ENCODE results near the gene CSTPP1.

DNA sequence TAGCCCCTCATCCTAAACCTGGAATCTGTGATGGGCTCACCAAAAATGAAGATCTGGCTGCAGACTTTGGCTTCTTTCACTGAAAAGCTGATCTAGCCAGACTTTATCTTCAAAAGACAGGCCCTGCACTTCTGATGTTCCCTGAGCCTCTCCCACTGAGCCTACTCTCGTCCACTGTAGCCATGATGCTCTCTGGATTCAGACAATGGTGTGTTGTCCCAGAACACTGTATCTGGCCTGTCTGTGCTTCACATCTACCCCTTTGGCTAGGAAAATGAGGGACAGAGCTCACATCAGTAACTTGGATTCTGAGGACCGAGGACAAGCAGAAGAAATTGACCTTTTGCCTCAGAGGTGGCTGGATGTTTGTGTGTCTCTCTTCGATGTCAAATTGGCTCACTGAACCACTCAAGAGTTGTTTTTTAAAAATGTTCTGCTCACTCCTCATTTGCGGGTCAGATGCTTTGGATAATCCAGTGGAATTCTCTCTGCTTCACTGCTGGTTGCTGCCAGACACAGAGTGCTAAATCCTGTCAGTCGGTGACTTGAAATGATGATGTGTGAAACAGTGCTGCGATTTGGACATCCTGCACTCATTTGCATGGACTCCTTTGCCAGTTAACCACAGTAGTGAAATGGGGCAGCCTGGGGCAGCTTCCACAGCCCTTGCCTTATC lies 172.6 kb downstream of the CSTPP1 start:
- TF ChIP-seq, protein P1, sequence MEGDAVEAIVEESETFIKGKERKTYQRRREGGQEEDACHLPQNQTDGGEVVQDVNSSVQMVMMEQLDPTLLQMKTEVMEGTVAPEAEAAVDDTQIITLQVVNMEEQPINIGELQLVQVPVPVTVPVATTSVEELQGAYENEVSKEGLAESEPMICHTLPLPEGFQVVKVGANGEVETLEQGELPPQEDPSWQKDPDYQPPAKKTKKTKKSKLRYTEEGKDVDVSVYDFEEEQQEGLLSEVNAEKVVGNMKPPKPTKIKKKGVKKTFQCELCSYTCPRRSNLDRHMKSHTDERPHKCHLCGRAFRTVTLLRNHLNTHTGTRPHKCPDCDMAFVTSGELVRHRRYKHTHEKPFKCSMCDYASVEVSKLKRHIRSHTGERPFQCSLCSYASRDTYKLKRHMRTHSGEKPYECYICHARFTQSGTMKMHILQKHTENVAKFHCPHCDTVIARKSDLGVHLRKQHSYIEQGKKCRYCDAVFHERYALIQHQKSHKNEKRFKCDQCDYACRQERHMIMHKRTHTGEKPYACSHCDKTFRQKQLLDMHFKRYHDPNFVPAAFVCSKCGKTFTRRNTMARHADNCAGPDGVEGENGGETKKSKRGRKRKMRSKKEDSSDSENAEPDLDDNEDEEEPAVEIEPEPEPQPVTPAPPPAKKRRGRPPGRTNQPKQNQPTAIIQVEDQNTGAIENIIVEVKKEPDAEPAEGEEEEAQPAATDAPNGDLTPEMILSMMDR (IDR thresholded peaks at IDR 0.05), result no peak
- no peak for TF ChIP-seq EZH2phosphoT487 (IDR thresholded peaks at IDR 0.05)
